HepG2 (cell line): Measurements from ENCODE around the gene SUSD3. TPM values are rescaled to one million over a fixed set of nuclear protein-coding genes. Genes with fewer than 3 reads are reported as not detected.

Experiments used
- DNMT1 ChIP-seq: sonication (generic); formaldehyde crosslinking; IDR thresholded peaks from 2 replicates; pipeline ENCODE4 v1.5.1; 2020; ENCODE audit warnings: mild to moderate bottlenecking, missing genetic modification reagents
- FOXP1 ChIP-seq, 2 experiments: fragments of 450-650 bp in 1 of 2; IDR thresholded peaks; 2 replicates each; pipeline ENCODE4 v1.6.1; 2017 to 2018; ENCODE audit warnings: antibody characterized with exemption in 1 of 2
- HNRNPK ChIP-seq: fragments of 200-400 bp; formaldehyde crosslinking; IDR thresholded peaks from 2 replicates; pipeline ENCODE4 v1.6.1; 2018; ENCODE audit warnings: low read length, low read depth, moderate library complexity, mild to moderate bottlenecking; ENCODE audit not compliant: poor library complexity, severe bottlenecking
- KAT7 ChIP-seq: IDR thresholded peaks from 2 replicates; pipeline ENCODE4 v1.6.1; 2018; ENCODE audit warnings: borderline replicate concordance, missing compliant biosample characterization
- RBFOX2 ChIP-seq: fragments of 200-400 bp; formaldehyde crosslinking; IDR thresholded peaks from 2 replicates; pipeline ENCODE4 v1.6.1; 2017; ENCODE audit warnings: low read depth, mild to moderate bottlenecking, low read length
- RXRB ChIP-seq: IDR thresholded peaks from 2 replicates; pipeline ENCODE4 v1.6.1; 2016; ENCODE audit warnings: borderline replicate concordance, missing genetic modification reagents, missing compliant biosample characterization
- SMC3 ChIP-seq: IDR thresholded peaks from 2 replicates; pipeline ENCODE4 v1.6.1; 2011; ENCODE audit warnings: low read length, improper control_type of control experiment
- SRY ChIP-seq: sonication (generic); formaldehyde crosslinking; IDR thresholded peaks from 2 replicates; pipeline ENCODE4 v1.8.0; 2022; ENCODE audit warnings: mild to moderate bottlenecking, missing genetic modification reagents
- TAF15 ChIP-seq: fragments of 200-400 bp; formaldehyde crosslinking; IDR thresholded peaks from one replicate; pipeline ENCODE4 v1.6.1; 2018; ENCODE audit warnings: mild to moderate bottlenecking, low read depth, low read length; ENCODE audit not compliant: poor library complexity, severe bottlenecking
- ZNF12 ChIP-seq: sonication (generic); formaldehyde crosslinking; IDR thresholded peaks from 2 replicates; pipeline ENCODE4 v1.5.0; 2020; ENCODE audit warnings: missing genetic modification reagents
- ZNF644 ChIP-seq: IDR thresholded peaks from 2 replicates; pipeline ENCODE4 v1.6.1; 2016; ENCODE audit warnings: low read depth
- ZNF672 ChIP-seq: sonication (generic); formaldehyde crosslinking; IDR thresholded peaks from 2 replicates; pipeline ENCODE4 v1.8.1; 2022; ENCODE audit warnings: missing genetic modification reagents
- polyA plus RNA-seq, 8 experiments: library from polyadenylated mRNA; depleted of rRNA in 3 of 8; stranded (reverse) in 7 of 8; unstranded in 1 of 8; fragments of >200 nt; fragmentation: Illumina TruSeq in 4 of 8; extraction: Trizol in 4 of 8; gene quantifications; 2 replicates each; pipeline versions ENCODE4 v1.2.1 to v1.2.3, GENCODE V29; 2011 to 2016; ENCODE audit warnings: low read depth in 4 of 8, missing spikeins in 1 of 8, mixed read lengths in 1 of 8; ENCODE audit not compliant: insufficient read depth in 1 of 8
- total RNA-seq, 5 experiments: library from RNA; depleted of rRNA; stranded (reverse); fragments of >200 nt; fragmentation: Illumina TruSeq; extraction: Trizol; gene quantifications; 2 replicates each; pipeline ENCODE4 v1.2.3, GENCODE V29; 2016; ENCODE audit warnings: low read depth in 1 of 5
- TF ChIP-seq, protein P1 (sequence below): sonication (generic); formaldehyde crosslinking; IDR thresholded peaks from 2 replicates; pipeline ENCODE4 v1.4.0; 2020; ENCODE audit warnings: mild to moderate bottlenecking, missing genetic modification reagents
- TF ChIP-seq, protein P2 (sequence below): sonication (generic); formaldehyde crosslinking; IDR thresholded peaks from 2 replicates; pipeline ENCODE4 v1.9.0; 2022; ENCODE audit warnings: missing genetic modification reagents, mild to moderate bottlenecking, borderline replicate concordance
- TF ChIP-seq, protein P3 (sequence below): sonication (generic); formaldehyde crosslinking; IDR thresholded peaks from 2 replicates; pipeline ENCODE4 v1.4.0; 2020; ENCODE audit warnings: mild to moderate bottlenecking, missing genetic modification reagents

SUSD3 gene
- total and polyA plus RNA-seq, 2 of the 13 experiments (the other 11 are each of a cell fraction or from before 2014, with no cell fraction given) = 7.0 to 9.1 TPM

DNA sequence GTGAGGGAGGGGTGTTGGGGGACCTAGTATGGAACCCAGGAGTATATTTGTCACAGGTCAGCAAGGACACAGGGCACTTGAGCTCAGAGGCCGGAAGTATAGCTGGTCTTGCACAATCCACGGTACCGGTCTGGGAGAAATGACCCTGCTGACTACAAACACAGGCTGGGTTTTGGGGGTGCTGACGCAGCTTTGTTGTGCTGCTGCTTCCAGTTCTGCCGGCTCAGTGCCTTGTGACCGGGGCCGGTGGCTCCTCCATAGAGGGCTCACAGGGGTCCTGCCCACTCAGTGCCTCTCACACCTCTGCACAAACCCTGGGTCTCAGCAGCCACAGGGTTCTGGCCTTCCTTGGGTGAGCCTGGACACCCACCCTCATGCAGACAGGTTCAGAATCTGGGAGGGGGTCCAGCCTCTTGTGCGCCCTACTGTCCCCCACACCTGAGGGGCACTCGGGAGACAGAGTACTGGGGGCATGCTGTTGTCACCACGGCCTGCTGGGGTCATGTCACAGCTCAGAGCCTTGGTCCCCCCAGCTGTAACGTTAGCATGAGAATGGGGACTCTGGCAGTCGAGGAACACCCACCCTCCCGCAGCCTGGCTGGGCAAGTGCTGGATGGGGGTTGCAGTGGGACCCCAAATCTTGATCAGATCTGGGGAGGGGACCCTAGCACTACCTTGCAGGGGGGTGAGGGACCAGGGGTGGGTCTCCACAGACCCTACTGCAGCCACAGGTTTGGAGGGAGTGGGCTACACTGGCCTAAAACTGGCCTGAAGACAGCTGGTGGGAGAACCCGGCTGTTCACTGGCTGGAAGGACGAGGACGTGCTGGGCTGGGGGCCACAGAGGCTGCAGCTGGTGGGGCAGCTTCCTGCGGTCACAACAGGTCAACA, 57.8 kb downstream of the SUSD3 start (continued):
- peak; percentile 95 for TF ChIP-seq RXRB (CRISPR knock-in tag)
- peak; percentile 44; the same call in 1 of the 2 replicates for TF ChIP-seq KAT7 (CRISPR knock-in tag)
- TF ChIP-seq FOXP1 (IDR thresholded peaks at IDR 0.05) = no peak
- TF ChIP-seq FOXP1 (CRISPR knock-in tag; IDR thresholded peaks at IDR 0.05) = peak; percentile 55
- peak; percentile 44; the same call in 1 of the 2 replicates for TF ChIP-seq DNMT1 (CRISPR knock-in tag)
- 0 out of 2 replicates have a peak, but pooled peaks have one; percentile 25 for TF ChIP-seq ZNF644 (CRISPR knock-in tag)
- TF ChIP-seq ZNF672 (CRISPR knock-in tag) = no peak
- peak; percentile 56; the same call in 1 of the 2 replicates for TF ChIP-seq ZNF12 (CRISPR knock-in tag)
- TF ChIP-seq, protein P1, sequence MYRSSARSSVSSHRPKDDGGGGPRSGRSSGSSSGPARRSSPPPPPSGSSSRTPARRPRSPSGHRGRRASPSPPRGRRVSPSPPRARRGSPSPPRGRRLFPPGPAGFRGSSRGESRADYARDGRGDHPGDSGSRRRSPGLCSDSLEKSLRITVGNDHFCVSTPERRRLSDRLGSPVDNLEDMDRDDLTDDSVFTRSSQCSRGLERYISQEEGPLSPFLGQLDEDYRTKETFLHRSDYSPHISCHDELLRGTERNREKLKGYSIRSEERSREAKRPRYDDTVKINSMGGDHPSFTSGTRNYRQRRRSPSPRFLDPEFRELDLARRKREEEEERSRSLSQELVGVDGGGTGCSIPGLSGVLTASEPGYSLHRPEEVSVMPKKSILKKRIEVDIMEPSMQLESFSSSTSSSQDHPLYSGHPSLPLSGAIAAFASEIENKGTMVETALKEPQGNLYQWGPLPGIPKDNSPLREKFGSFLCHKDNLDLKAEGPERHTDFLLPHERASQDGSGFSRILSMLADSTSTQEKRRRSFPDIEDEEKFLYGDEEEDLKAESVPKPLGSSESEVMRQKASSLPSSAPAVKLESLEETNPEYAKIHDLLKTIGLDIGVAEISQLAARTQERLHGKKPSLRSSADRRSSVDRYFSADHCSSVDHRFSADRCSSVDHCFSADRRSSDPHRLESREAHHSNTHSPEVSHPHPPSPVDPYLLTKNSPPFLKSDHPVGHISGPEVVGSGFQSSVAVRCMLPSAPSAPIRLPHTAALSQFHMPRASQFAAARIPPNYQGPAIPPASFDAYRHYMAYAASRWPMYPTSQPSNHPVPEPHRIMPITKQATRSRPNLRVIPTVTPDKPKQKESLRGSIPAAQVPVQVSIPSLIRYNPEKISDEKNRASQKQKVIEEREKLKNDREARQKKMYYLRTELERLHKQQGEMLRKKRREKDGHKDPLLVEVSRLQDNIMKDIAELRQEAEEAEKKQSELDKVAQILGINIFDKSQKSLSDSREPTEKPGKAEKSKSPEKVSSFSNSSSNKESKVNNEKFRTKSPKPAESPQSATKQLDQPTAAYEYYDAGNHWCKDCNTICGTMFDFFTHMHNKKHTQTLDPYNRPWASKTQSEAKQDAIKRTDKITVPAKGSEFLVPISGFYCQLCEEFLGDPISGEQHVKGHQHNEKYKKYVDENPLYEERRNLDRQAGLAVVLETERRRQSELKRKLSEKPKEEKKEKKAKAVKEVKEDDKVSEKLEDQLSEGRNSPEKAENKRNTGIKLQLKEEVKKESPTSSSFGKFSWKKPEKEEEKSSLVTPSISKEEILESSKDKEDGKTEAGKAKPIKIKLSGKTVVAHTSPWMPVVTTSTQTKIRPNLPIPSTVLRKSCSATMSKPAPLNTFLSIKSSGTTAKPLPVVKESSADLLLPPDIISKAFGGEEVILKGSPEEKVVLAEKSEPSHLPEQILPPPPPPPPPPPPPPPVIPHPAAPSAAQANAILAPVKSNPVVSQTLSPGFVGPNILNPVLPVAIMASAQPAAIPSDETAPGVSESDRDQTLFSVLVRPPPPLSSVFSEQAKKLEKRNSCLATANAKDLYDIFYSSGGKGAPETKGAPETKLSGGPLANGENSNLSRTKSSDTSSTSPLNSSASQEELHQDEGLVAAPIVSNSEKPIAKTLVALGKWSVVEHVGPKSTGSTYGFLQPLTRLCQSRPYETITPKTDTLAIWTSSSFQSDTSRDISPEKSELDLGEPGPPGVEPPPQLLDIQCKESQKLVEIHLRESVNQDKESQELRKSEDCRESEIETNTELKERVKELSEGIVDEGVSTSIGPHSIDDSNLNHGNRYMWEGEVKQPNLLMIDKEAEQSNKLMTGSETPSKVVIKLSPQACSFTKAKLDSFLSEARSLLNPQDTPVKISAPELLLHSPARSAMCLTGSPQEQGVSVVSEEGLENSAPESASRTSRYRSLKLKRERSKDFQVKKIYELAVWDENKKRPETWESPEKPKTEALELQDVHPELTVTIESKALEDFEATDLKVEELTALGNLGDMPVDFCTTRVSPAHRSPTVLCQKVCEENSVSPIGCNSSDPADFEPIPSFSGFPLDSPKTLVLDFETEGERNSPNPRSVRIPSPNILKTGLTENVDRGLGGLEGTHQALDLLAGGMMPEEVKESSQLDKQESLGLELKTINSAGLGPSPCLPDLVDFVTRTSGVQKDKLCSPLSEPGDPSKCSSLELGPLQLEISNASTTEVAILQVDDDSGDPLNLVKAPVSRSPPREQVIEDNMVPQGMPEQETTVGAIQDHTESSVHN (CRISPR knock-in tag) = no peak
- TF ChIP-seq TAF15 = no peak
- TF ChIP-seq SRY (CRISPR knock-in tag) = peak; percentile 24; the same call in 1 of the 2 replicates
- TF ChIP-seq SMC3 = peak; percentile 24; the same call in 1 of the 2 replicates
- TF ChIP-seq, protein P2, sequence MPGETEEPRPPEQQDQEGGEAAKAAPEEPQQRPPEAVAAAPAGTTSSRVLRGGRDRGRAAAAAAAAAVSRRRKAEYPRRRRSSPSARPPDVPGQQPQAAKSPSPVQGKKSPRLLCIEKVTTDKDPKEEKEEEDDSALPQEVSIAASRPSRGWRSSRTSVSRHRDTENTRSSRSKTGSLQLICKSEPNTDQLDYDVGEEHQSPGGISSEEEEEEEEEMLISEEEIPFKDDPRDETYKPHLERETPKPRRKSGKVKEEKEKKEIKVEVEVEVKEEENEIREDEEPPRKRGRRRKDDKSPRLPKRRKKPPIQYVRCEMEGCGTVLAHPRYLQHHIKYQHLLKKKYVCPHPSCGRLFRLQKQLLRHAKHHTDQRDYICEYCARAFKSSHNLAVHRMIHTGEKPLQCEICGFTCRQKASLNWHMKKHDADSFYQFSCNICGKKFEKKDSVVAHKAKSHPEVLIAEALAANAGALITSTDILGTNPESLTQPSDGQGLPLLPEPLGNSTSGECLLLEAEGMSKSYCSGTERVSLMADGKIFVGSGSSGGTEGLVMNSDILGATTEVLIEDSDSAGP (CRISPR knock-in tag) = peak; percentile 25; the same call in 1 of the 2 replicates
- peak; percentile 97 for TF ChIP-seq HNRNPK
- peak; percentile 36; the same call in 1 of the 2 replicates for TF ChIP-seq RBFOX2
- TF ChIP-seq, protein P3, sequence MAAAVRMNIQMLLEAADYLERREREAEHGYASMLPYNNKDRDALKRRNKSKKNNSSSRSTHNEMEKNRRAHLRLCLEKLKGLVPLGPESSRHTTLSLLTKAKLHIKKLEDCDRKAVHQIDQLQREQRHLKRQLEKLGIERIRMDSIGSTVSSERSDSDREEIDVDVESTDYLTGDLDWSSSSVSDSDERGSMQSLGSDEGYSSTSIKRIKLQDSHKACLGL (CRISPR knock-in tag) = no peak
